HL-60 (cell line): ENCODE results near the gene DPH5.
A peak's percentile ranks its signal among the peaks of the same experiment; 100 is the strongest.
"Not testable (repeated sequence)": the region's sequence is repeated elsewhere in the genome, so short reads cannot be mapped to it uniquely, and the experiment has no call there.

Experiments
- DNase-seq, 2 experiments: peaks; one replicate each; pipeline ENCODE4 v3.0.0-alpha.2; 2010 to 2020; ENCODE audit warnings: low read depth in 1 of 2, low spot score in 1 of 2
- H3K27ac ChIP-seq: fragments of 250-450 bp; sonication (Bioruptor Pico); replicated peaks from 2 replicates; pipeline ENCODE4 v1.5.1; 2020; ENCODE audit warnings: mild to moderate bottlenecking, moderate library complexity
- H3K27me3 ChIP-seq: fragments of 250-450 bp; sonication (Bioruptor Pico); 2 replicates; pipeline ENCODE4 v1.5.1; 2021; ENCODE audit warnings: mild to moderate bottlenecking, moderate library complexity; ENCODE audit not compliant: insufficient read depth, poor library complexity, severe bottlenecking
- H3K4me3 ChIP-seq: replicated peaks from 2 replicates; pipeline ENCODE4 v1.5.1; 2011; ENCODE audit warnings: mild to moderate bottlenecking, control low read depth, low read length; ENCODE audit not compliant: insufficient read depth
- CTCF ChIP-seq: IDR thresholded peaks from one replicate; pipeline ENCODE4 v1.5.1; 2011; ENCODE audit warnings: low read length, control low read depth, inconsistent platforms; ENCODE audit not compliant: insufficient read depth
- GABPA ChIP-seq: IDR thresholded peaks from 2 replicates; pipeline ENCODE4 v1.6.1; 2012; ENCODE audit warnings: low read depth
- POLR2AphosphoS5 ChIP-seq: IDR thresholded peaks from 2 replicates; pipeline ENCODE4 v1.6.1; 2012; ENCODE audit warnings: low read depth
- SPI1 ChIP-seq: IDR thresholded peaks from 2 replicates; pipeline ENCODE4 v1.6.1; 2012; ENCODE audit warnings: low read depth, mild to moderate bottlenecking, borderline replicate concordance
- TF ChIP-seq, protein P1 (sequence below): IDR thresholded peaks from 2 replicates; pipeline ENCODE4 v1.6.1; 2012; ENCODE audit warnings: low read depth; ENCODE audit not compliant: insufficient replicate concordance

The DPH5 gene

GRCh38 chr1:100955322-100955721 is 70.3 kb downstream of the DPH5 start:
- no peak overlapping the region for H3K4me3 ChIP-seq
- H3K27ac ChIP-seq, result no peak overlapping the region

GRCh38 chr1:100953960-100954730 is 71.4 kb downstream of the DPH5 start:
- Histone ChIP-seq H3K4me3 (no peak overlapping the region), H3K27ac (no peak overlapping the region), H3K27me3 (no peaks in the 10 kb centered on the region)
- no peak for DNase-seq
- TF ChIP-seq, protein P1, sequence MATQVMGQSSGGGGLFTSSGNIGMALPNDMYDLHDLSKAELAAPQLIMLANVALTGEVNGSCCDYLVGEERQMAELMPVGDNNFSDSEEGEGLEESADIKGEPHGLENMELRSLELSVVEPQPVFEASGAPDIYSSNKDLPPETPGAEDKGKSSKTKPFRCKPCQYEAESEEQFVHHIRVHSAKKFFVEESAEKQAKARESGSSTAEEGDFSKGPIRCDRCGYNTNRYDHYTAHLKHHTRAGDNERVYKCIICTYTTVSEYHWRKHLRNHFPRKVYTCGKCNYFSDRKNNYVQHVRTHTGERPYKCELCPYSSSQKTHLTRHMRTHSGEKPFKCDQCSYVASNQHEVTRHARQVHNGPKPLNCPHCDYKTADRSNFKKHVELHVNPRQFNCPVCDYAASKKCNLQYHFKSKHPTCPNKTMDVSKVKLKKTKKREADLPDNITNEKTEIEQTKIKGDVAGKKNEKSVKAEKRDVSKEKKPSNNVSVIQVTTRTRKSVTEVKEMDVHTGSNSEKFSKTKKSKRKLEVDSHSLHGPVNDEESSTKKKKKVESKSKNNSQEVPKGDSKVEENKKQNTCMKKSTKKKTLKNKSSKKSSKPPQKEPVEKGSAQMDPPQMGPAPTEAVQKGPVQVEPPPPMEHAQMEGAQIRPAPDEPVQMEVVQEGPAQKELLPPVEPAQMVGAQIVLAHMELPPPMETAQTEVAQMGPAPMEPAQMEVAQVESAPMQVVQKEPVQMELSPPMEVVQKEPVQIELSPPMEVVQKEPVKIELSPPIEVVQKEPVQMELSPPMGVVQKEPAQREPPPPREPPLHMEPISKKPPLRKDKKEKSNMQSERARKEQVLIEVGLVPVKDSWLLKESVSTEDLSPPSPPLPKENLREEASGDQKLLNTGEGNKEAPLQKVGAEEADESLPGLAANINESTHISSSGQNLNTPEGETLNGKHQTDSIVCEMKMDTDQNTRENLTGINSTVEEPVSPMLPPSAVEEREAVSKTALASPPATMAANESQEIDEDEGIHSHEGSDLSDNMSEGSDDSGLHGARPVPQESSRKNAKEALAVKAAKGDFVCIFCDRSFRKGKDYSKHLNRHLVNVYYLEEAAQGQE, result no peak
- TF ChIP-seq GABPA (no peak), SPI1 (no peak), POLR2AphosphoS5 (no peak), CTCF (no peak)

More at GRCh38 chr1:100955322-100955721, 70.3 kb downstream of the DPH5 start:
- no peaks in the 10 kb centered on the region for H3K27me3 ChIP-seq
- no peak for DNase-seq
- no peak for TF ChIP-seq GABPA
- TF ChIP-seq, protein P1, result no peak

- not testable (repeated sequence) for H3K27ac ChIP-seq, H3K4me3 ChIP-seq, DNase-seq, H3K27me3 ChIP-seq
- TF ChIP-seq SPI1, result peak; percentile 32; the same call in 1 of the 2 replicates
Measured at GRCh38 chr1:100952970-100953369, 72.6 kb downstream of the DPH5 start.

DNA sequence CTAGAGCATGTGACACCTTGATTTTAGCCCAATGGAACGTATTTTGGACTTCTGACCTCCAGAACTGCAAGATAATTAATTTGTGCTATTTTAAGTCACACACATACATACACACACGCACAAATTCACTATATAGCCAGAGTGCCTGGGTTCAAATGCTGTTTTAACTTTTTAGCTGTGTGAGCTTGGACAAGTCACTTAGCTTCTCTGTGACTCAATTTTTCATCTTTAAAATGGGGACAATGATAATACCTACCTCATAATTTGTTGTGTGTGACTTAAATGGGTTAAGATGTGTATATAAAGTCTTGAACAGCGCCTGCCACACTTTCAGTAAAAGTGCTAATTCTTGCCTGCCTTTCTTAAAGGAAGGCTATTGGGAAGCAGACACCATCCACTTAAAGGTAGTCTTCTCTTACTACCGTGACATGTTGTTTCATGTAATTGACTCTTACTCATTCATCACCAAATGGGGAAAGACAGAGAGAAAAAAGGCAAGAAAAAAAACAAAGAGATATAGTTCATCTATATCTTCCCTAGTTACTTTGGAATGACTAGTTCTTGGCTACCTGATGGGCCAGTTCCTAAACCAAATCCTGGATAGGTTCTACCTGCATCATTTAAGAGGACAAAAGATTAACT is 73.4 kb downstream of the DPH5 start:
- Histone ChIP-seq H3K27me3 (no peaks in the 10 kb centered on the region), H3K4me3 (no peak overlapping the region), H3K27ac (no peak overlapping the region)
- DNase-seq, result no peak
- TF ChIP-seq, protein P1, result no peak
- TF ChIP-seq POLR2AphosphoS5 (no peak), GABPA (no peak), CTCF (no peak), SPI1 (no peak)
